Measurements from ENCODE around the gene CDCP2.
A peak's percentile ranks its signal among the peaks of the same experiment; 100 is the strongest.

CDCP2 gene

DNA sequence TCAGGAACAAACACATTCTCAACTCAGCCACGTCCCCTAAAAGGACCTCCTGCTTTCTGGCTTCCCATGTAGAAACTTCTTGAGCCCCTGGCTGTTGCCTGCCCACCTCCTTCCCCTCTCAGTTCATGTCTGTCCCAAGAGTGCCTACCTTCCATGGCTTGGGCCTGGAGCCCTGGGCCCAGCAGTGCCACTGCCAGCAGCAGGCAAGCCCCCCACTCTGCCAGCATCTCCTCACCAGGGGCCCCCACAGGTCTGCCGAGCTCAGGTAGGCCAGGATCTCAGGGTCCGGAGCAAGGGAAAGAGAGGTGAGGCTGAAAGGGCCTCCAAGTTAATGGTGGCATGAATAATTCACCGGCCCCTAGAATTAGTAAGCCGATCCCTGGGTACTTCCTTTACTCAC is at the start of gene CDCP2:
CDCP2 (minus strand) TSS at position 305 of the 400 bp plus-strand sequence; CDS start at position 227, 78 bp downstream.
- H3K36me3 Mint-ChIP-seq (ENCODE audit: insufficient read depth) = no peaks in the 10 kb centered on the region
- H3K27ac Mint-ChIP-seq (ENCODE audit: low read depth) = no peak within 1 kb of the TSS
- no peaks in the 10 kb centered on the region for H3K4me1 Mint-ChIP-seq
- H3K4me3 Mint-ChIP-seq = no peak within 1 kb of the TSS
- DNase-seq (ENCODE audit: low spot score in 2 of 2) (no peak), ATAC-seq (replicated peaks; ENCODE audit: extremely low read depth, poor library complexity, severe bottlenecking) (no peak)
- no peaks in the 10 kb centered on the region for H3K9me3 Mint-ChIP-seq
- H3K27me3 Mint-ChIP-seq = peaks cover 6% of the 10 kb centered on the region

GRCh38 chr1:54200519-54200997 is 47.8 kb upstream of the CDCP2 start:
- peaks cover 38% of the 10 kb centered on the region for H3K4me1 Mint-ChIP-seq
- H3K27ac Mint-ChIP-seq (ENCODE audit: low read depth) = peak overlapping the region; percentile 92
- ATAC-seq (replicated peaks; ENCODE audit: extremely low read depth, poor library complexity, severe bottlenecking) (peak; percentile 10), DNase-seq (ENCODE audit: low spot score in 2 of 2) (no peak)
- no peaks in the 10 kb centered on the region for H3K27me3 Mint-ChIP-seq
- peaks cover 24% of the 10 kb centered on the region for H3K36me3 Mint-ChIP-seq (ENCODE audit: insufficient read depth)
- H3K9me3 Mint-ChIP-seq = no peaks in the 10 kb centered on the region
- peak overlapping the region; percentile 93 for H3K4me3 Mint-ChIP-seq

DNA sequence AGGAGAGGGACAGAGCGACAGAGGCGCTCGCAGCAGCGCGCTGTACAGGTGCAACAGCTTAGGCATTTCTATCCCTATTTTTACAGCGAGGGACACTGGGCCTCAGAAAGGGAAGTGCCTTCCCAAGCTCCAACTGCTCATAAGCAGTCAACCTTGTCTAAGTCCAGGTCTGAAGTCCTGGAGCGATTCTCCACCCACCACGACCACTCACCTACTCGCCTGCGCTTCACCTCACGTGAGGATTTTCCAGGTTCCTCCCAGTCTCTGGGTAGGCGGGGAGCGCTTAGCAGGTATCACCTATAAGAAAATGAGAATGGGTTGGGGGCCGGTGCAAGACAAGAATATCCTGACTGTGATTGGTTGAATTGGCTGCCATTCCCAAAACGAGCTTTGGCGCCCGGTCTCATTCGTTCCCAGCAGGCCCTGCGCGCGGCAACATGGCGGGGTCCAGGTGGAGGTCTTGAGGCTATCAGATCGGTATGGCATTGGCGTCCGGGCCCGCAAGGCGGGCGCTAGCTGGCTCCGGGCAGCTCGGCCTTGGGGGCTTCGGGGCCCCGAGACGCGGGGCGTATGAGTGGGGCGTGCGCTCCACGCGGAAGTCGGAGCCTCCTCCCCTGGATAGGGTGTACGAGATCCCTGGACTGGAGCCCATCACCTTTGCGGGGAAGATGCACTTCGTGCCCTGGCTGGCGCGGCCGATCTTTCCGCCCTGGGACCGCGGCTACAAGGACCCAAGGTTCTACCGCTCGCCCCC is 47.1 kb upstream of the CDCP2 start, which contains the start of the genes CYB5RL and MRPL37:
CYB5RL (minus strand) TSS at position 266 of the 754 bp plus-strand sequence. CDS start 4,414 bp downstream, outside the sequence.
MRPL37 (plus strand) TSS at position 403 of the 754 bp plus-strand sequence; CDS start at position 480, 77 bp downstream.
- H3K27ac Mint-ChIP-seq (ENCODE audit: low read depth) = peak within 1 kb of the TSS; percentile 92
- peak; percentile 70 to 81 for DNase-seq (ENCODE audit: low spot score in 2 of 2)
- H3K9me3 Mint-ChIP-seq = no peaks in the 10 kb centered on the region
- peaks cover 36% of the 10 kb centered on the region for H3K4me1 Mint-ChIP-seq
- H3K4me3 Mint-ChIP-seq = peak within 1 kb of the TSS; percentile 93
- H3K36me3 Mint-ChIP-seq (ENCODE audit: insufficient read depth) = peaks cover 19% of the 10 kb centered on the region
- no peaks in the 10 kb centered on the region for H3K27me3 Mint-ChIP-seq
- peak; percentile 98 for ATAC-seq (replicated peaks; ENCODE audit: extremely low read depth, poor library complexity, severe bottlenecking)

DNA sequence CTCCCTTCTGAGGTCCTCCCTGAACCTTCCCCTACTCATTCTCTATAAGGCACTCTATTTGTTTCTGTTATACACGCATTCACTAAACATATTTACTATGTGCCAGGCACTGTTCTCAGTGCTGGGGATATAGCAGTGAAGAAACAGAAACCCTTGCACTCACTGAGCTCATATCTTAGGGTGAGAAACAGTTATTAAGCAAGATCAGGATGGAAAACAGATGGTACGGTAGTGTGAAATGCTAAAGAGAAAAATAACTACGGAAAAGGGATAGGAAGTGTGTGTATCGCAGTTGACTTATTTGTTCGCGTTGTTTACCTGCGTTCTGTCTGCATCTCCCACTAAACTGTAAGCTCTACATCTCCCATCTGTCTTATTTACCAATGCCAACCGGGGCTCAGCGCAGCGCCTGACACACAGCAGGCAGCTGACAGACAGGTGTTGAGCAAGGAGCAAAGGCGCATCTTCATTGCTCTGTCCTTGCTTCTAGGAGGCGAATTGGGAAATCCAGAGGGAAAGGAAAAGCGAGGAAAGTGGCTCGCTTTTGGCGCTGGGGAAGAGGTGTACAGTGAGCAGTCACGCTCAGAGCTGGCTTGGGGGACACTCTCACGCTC is 46.5 kb upstream of the CDCP2 start:
- Mint-ChIP-seq H3K4me1 (peaks cover 36% of the 10 kb centered on the region), H3K36me3 (ENCODE audit: insufficient read depth) (peaks cover 20% of the 10 kb centered on the region), H3K9me3 (no peaks in the 10 kb centered on the region), H3K27ac (ENCODE audit: low read depth) (peak overlapping the region; percentile 92), H3K4me3 (peak overlapping the region; percentile 93), H3K27me3 (no peaks in the 10 kb centered on the region)
- DNase-seq (ENCODE audit: low spot score in 2 of 2) (no peak), ATAC-seq (replicated peaks; ENCODE audit: extremely low read depth, poor library complexity, severe bottlenecking) (no peak)

GRCh38 chr1:54193453-54193852 is 40.7 kb upstream of the CDCP2 start:
- Mint-ChIP-seq H3K27me3 (no peaks in the 10 kb centered on the region), H3K27ac (ENCODE audit: low read depth) (no peak overlapping the region), H3K36me3 (ENCODE audit: insufficient read depth) (peaks cover 17% of the 10 kb centered on the region), H3K4me3 (no peak overlapping the region), H3K9me3 (no peaks in the 10 kb centered on the region), H3K4me1 (peaks cover 5% of the 10 kb centered on the region)
- ATAC-seq (replicated peaks; ENCODE audit: extremely low read depth, poor library complexity, severe bottlenecking) (no peak), DNase-seq (ENCODE audit: low spot score in 2 of 2) (no peak)

- DNase-seq (ENCODE audit: low spot score in 2 of 2) (no peak), ATAC-seq (replicated peaks; ENCODE audit: extremely low read depth, poor library complexity, severe bottlenecking) (no peak)
- no peaks in the 10 kb centered on the region for H3K9me3 Mint-ChIP-seq
- H3K4me3 Mint-ChIP-seq = no peak overlapping the region
- peaks cover 5% of the 10 kb centered on the region for H3K4me1 Mint-ChIP-seq
- H3K27ac Mint-ChIP-seq (ENCODE audit: low read depth) = no peak overlapping the region
- no peaks in the 10 kb centered on the region for H3K27me3 Mint-ChIP-seq
- H3K36me3 Mint-ChIP-seq (ENCODE audit: insufficient read depth) = peaks cover 19% of the 10 kb centered on the region
Measured at GRCh38 chr1:54191525-54191924, 38.7 kb upstream of the CDCP2 start.

GRCh38 chr1:54190526-54190925 is 37.7 kb upstream of the CDCP2 start:
- H3K4me3 Mint-ChIP-seq = no peak overlapping the region
- peaks cover 19% of the 10 kb centered on the region for H3K36me3 Mint-ChIP-seq (ENCODE audit: insufficient read depth)
- ATAC-seq (replicated peaks; ENCODE audit: extremely low read depth, poor library complexity, severe bottlenecking) = no peak
- no peak for DNase-seq (ENCODE audit: low spot score in 2 of 2)
- H3K9me3 Mint-ChIP-seq = no peaks in the 10 kb centered on the region
- no peak overlapping the region for H3K27ac Mint-ChIP-seq (ENCODE audit: low read depth)
- peaks cover 5% of the 10 kb centered on the region for H3K4me1 Mint-ChIP-seq
- no peaks in the 10 kb centered on the region for H3K27me3 Mint-ChIP-seq

GRCh38 chr1:54188291-54188690 is 35.5 kb upstream of the CDCP2 start:
- Mint-ChIP-seq H3K27ac (ENCODE audit: low read depth) (no peak overlapping the region), H3K4me1 (peaks cover 5% of the 10 kb centered on the region), H3K9me3 (no peaks in the 10 kb centered on the region), H3K27me3 (no peaks in the 10 kb centered on the region), H3K4me3 (no peak overlapping the region), H3K36me3 (ENCODE audit: insufficient read depth) (peaks cover 14% of the 10 kb centered on the region)
- DNase-seq (ENCODE audit: low spot score in 2 of 2) (no peak), ATAC-seq (replicated peaks; ENCODE audit: extremely low read depth, poor library complexity, severe bottlenecking) (no peak)

GRCh38 chr1:54186056-54186455 is 33.3 kb upstream of the CDCP2 start:
- Mint-ChIP-seq H3K36me3 (ENCODE audit: insufficient read depth) (peaks cover 10% of the 10 kb centered on the region), H3K27ac (ENCODE audit: low read depth) (no peak overlapping the region), H3K4me1 (peaks cover 5% of the 10 kb centered on the region), H3K4me3 (no peak overlapping the region), H3K27me3 (no peaks in the 10 kb centered on the region), H3K9me3 (no peaks in the 10 kb centered on the region)
- ATAC-seq (replicated peaks; ENCODE audit: extremely low read depth, poor library complexity, severe bottlenecking) (no peak), DNase-seq (ENCODE audit: low spot score in 2 of 2) (no peak)

DNA sequence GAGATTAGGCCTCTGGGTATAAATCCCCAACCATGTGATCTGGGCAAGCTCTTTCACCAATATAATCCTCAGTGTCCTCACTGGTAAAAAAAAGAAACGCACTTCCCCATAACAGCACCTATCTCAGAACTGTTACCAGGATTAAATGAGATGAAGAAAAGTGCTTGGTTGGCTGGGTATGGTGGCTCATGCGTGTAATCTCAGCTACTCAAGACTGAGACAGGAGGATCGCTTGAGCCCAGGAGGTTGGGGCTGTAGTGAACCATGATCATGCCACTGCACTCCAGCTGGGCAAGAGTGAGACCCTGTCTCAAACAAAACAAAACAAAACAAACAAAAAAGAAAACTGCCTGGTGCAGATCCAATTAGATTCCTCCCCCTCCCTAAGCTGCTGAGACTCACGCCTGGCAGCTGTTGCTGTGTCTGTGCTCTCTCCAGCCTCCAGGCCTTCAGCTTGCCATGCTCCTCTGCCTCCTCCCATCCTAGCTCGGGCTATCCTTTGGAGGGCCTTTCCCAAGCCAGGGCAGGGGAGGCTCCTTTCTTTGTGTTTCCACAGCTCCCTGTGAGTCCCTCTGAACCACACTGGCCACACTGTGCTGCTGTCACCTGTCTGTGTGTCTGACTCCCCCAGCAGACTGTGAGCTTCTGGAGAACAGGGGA is 28.0 kb upstream of the CDCP2 start:
- ATAC-seq (replicated peaks; ENCODE audit: extremely low read depth, poor library complexity, severe bottlenecking) (no peak), DNase-seq (ENCODE audit: low spot score in 2 of 2) (no peak)
- H3K36me3 Mint-ChIP-seq (ENCODE audit: insufficient read depth) = peaks cover 4% of the 10 kb centered on the region
- H3K27me3 Mint-ChIP-seq = no peaks in the 10 kb centered on the region
- no peaks in the 10 kb centered on the region for H3K9me3 Mint-ChIP-seq
- H3K4me1 Mint-ChIP-seq = no peaks in the 10 kb centered on the region
- no peak overlapping the region for H3K4me3 Mint-ChIP-seq
- H3K27ac Mint-ChIP-seq (ENCODE audit: low read depth) = no peak overlapping the region

DNA sequence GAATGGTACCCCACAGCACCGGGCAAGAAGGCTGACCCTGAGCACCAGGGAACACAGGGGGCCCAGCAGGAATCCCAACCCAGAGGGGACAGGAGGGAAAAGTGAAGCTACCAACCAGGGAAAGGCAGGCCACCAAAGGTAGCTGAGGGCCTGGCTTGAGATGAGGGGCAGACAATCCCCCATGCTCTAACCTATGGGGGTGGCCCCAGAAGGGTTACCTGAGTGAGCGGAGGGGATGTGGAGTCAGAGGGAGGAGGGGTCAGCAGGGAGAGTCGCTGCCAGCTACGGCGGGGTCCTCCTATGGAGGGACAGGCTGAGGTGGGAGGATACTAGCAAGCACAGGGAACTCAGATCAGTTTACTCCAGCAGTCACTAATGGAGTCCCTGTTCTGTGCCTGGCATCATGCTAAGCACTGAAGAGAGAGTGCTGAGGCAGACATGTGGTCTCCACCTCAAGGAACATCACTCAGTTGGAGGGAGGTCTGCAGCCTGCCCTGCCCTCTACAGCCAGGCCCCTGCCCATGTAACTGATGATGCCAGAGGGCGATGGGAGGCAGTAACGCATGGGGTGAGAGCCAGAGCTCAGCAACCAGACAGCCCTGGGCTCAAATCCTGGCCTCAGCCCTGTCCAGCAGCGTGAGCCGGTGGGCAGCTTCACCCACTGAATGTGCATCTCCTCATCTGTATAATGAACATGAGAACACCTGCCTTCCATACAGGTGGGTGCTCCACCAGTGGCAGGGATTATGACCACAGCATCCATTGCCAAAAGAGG is 25.7 kb upstream of the CDCP2 start:
- Mint-ChIP-seq H3K4me1 (no peaks in the 10 kb centered on the region), H3K4me3 (no peak overlapping the region), H3K27me3 (no peaks in the 10 kb centered on the region), H3K9me3 (no peaks in the 10 kb centered on the region), H3K27ac (ENCODE audit: low read depth) (no peak overlapping the region), H3K36me3 (ENCODE audit: insufficient read depth) (peaks cover 4% of the 10 kb centered on the region)
- no peak for ATAC-seq (replicated peaks; ENCODE audit: extremely low read depth, poor library complexity, severe bottlenecking)
- no peak for DNase-seq (ENCODE audit: low spot score in 2 of 2)

DNA sequence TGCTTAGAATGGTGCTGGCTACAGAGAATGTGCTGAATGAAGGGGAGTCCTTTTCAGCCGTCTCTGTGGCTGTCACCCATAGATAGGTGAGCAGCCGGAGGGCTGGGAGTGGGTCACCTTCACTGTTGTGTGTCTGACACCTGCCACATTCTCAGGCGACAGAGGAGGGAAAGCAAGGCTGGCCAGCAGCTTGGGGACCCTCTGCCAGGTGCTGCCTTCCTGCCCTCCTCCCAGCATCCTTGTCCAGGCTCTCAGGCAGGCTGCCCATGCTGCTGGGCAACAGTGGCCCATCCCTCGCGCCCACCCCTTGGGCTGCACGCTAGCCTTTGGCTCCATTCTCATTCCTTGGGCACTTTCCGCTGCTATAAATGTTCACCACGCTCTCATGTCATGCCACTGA is 24.9 kb upstream of the CDCP2 start:
- H3K27me3 Mint-ChIP-seq = no peaks in the 10 kb centered on the region
- H3K27ac Mint-ChIP-seq (ENCODE audit: low read depth) = no peak overlapping the region
- no peak overlapping the region for H3K4me3 Mint-ChIP-seq
- ATAC-seq (replicated peaks; ENCODE audit: extremely low read depth, poor library complexity, severe bottlenecking) (no peak), DNase-seq (ENCODE audit: low spot score in 2 of 2) (no peak)
- H3K4me1 Mint-ChIP-seq = no peaks in the 10 kb centered on the region
- H3K36me3 Mint-ChIP-seq (ENCODE audit: insufficient read depth) = peaks cover 3% of the 10 kb centered on the region
- H3K9me3 Mint-ChIP-seq = no peaks in the 10 kb centered on the region

All from central memory CD8-positive, alpha-beta T cell (primary cell).